Activated CD8-positive, alpha-beta T cell treated with anti-CD3 and anti-CD28 coated beads for 36 hours (primary cell): Measurements from ENCODE around the gene ATAD3C. TPM values are rescaled to one million over a fixed set of nuclear protein-coding genes. Genes with fewer than 3 reads are reported as not detected.
A peak's percentile ranks its signal among the peaks of the same experiment; 100 is the strongest.
"Not testable (repeated sequence)": the region's sequence is repeated elsewhere in the genome, so short reads cannot be mapped to it uniquely, and the experiment has no call there.

Experiments used
- ATAC-seq: fragments of 200-7000 bp; cut with Tn5 transposase; one replicate; pipeline ENCODE4 v1.10.0; 2021; ENCODE audit warnings: mild to moderate bottlenecking, moderate library complexity
- CTCF ChIA-PET: fragments of 350-600 bp; sonication (Branson Sonifier 250); formaldehyde crosslinking; loops from one replicate; lab custom pipeline; 2021; ENCODE audit warnings: antibody characterized with exemption; lab: Charles Lee
- POLR2A ChIA-PET: fragments of 350-600 bp; sonication (Branson Sonifier 250); formaldehyde crosslinking; loops from one replicate; lab custom pipeline; 2021; ENCODE audit warnings: antibody characterized with exemption; lab: Charles Lee
- DNase-seq: peaks from one replicate; pipeline ENCODE4 v3.0.0-alpha.2; 2020
- H3K27ac Mint-ChIP-seq: one replicate; pipeline ENCODE4 v1.8.0; 2021; ENCODE audit warnings: mild to moderate bottlenecking, mixed read lengths
- H3K27me3 Mint-ChIP-seq: one replicate; pipeline ENCODE4 v1.8.0; 2021; ENCODE audit warnings: mixed read lengths
- H3K36me3 Mint-ChIP-seq: one replicate; pipeline ENCODE4 v1.8.0; 2021; ENCODE audit warnings: low read depth, mixed read lengths
- H3K4me1 Mint-ChIP-seq: one replicate; pipeline ENCODE4 v1.8.0; 2021; ENCODE audit warnings: low read depth, mixed read lengths
- H3K4me3 Mint-ChIP-seq: one replicate; pipeline ENCODE4 v1.8.0; 2021; ENCODE audit warnings: mild to moderate bottlenecking, moderate library complexity, mixed read lengths
- H3K9me3 Mint-ChIP-seq: one replicate; pipeline ENCODE4 v1.8.0; 2021; ENCODE audit warnings: mixed read lengths
- CTCF ChIP-seq: fragments of 200-600 bp; IDR thresholded peaks from one replicate; pipeline ENCODE4 v1.8.0; 2022; ENCODE audit warnings: antibody characterized with exemption, mild to moderate bottlenecking
- intact Hi-C: fragments of 100-400 bp; cut with micrococcal nuclease; formaldehyde crosslinking; loops from one replicate; pipeline ENCODE4 v1.10.0; 2022
- total RNA-seq, 2 experiments: library from RNA; stranded (reverse); gene quantifications; one replicate each; pipeline ENCODE4 v1.2.3, GENCODE V29; 2021

Gene ATAD3C
- total RNA-seq, 2 experiments from 2014 or later = 0.99 to 1.8 TPM

DNA sequence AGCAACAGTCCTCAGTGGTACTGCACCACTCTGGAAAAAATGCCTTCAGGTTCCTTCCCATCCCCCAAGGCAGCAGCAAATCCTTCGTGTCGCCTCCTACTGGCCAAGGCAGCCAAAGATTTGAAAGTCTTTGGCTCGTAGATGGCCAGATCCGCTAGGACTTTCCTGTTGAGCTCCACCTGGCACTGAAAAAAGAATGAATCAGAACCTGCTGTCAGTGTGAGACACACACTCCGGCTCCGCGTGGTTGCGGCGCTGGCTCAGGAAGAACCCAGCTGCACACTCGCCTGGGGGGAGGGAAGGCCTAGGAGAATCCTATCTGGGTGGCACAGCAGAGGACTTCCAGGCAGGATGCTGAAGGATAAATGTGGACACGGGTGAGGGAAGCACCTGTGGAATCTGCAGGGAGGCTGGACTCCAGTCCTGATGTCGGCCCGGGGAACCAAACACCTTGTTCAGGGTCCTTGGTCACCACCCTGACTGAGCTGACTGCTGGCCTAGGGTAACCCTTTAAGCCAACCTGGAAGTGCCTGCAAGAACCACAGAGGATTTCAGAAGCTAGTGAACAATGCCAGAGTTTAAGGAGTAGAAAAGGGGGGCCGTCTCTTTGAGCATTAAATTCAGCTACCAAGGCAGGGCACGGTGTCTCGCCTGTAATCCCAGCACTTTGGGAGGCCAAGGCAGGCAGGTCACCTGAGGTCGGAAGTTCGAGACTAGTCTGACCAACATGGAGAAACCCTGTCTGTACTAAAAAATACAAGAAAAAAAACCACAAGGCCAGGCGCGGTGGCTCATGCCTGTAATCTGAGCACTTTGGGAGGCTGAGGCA lies 47.2 kb upstream of the ATAD3C start:
- peaks cover 56% of the 10 kb centered on the region for H3K4me1 Mint-ChIP-seq
- no peak for ATAC-seq
- ChIA-PET POLR2A (interaction anchor here (0.6 to 4.9 kb wide), 6 partner anchors 8 to 149 kb away, joined by 3 to 48 read pairs (median 4); no protein-coding TSS in a partner anchor), CTCF (interaction anchor here (0.7 to 1.4 kb wide), 7 partner anchors 11 to 97 kb away, joined by 3 to 6 read pairs (median 3); no protein-coding TSS in a partner anchor)
- peak overlapping the region; percentile 88 for H3K27ac Mint-ChIP-seq
- intact Hi-C loops = no loop called here
- peaks cover 74% of the 10 kb centered on the region for H3K36me3 Mint-ChIP-seq
- peak; percentile 59 for DNase-seq
- no peaks in the 10 kb centered on the region for H3K27me3 Mint-ChIP-seq
- TF ChIP-seq CTCF = peak; percentile 63
- H3K4me3 Mint-ChIP-seq = peak overlapping the region; percentile 93
- no peaks in the 10 kb centered on the region for H3K9me3 Mint-ChIP-seq

DNA sequence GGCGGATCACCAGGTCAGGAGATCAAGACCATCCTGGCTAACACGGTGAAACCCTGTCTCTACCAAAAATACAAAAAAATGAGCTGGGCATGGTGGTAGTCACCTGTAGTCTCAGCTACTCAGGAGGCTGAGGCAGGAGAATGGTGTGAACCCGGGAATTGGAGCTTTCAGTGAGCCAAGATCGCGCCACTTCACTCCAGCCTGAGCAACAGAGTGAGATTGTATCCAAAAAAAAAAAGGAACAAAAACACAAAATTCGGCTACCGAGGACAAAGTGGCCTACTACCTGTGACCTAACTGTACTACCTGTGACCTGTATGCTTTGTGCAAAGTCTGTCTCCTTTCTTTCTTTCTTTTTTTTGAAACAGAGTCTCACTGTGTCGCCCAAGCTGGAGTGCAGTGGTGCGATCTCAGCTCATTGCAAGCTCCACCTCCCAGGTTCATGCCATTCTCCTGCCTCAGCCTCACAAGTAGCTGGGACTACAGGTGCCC lies 46.5 kb upstream of the ATAD3C start:
- H3K4me1 Mint-ChIP-seq = peaks cover 51% of the 10 kb centered on the region
- CTCF ChIA-PET = interaction anchor here (1.0 to 1.4 kb wide), 4 partner anchors 12 to 98 kb away, joined by 3 to 6 read pairs (median 3); no protein-coding TSS in a partner anchor
- intact Hi-C loops, DNase-seq, ATAC-seq, H3K27me3 Mint-ChIP-seq, H3K9me3 Mint-ChIP-seq: not testable (repeated sequence)
- H3K27ac Mint-ChIP-seq = peak overlapping the region; percentile 56
- H3K4me3 Mint-ChIP-seq = peak overlapping the region; percentile 1
- H3K36me3 Mint-ChIP-seq = peaks cover 71% of the 10 kb centered on the region
- POLR2A ChIA-PET = interaction anchor here (1.0 kb wide), 1 partner anchor 31 kb away, joined by 4 read pairs; no protein-coding TSS in a partner anchor

DNA sequence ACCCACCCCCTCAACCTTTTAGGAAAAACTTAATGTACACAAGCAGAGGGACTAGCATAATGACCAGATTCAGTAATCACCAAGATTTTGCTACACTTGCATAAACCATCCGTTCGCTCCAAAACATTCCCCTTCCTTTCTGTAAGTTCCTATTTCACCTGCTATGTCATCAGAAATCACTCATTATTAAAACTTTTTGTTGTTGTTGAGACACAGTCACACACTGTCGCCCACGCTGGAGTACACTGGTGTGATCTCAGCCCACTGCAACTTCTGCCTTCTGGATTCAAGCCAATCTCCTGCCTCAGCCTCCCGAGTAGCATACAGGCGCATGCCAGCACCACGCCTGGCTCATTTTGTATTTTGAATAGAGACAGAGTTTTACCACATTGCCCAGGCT lies 45.8 kb upstream of the ATAD3C start:
- Mint-ChIP-seq H3K9me3 (no peaks in the 10 kb centered on the region), H3K27me3 (no peaks in the 10 kb centered on the region), H3K27ac (peak overlapping the region; percentile 56), H3K4me1 (peaks cover 53% of the 10 kb centered on the region), H3K4me3 (peak overlapping the region; percentile 1), H3K36me3 (peaks cover 69% of the 10 kb centered on the region)
- no peak for TF ChIP-seq CTCF
- DNase-seq = no peak
- CTCF ChIA-PET = no interaction called here
- ATAC-seq = no peak
- POLR2A ChIA-PET = no interaction called here
- intact Hi-C loops = no loop called here

DNA sequence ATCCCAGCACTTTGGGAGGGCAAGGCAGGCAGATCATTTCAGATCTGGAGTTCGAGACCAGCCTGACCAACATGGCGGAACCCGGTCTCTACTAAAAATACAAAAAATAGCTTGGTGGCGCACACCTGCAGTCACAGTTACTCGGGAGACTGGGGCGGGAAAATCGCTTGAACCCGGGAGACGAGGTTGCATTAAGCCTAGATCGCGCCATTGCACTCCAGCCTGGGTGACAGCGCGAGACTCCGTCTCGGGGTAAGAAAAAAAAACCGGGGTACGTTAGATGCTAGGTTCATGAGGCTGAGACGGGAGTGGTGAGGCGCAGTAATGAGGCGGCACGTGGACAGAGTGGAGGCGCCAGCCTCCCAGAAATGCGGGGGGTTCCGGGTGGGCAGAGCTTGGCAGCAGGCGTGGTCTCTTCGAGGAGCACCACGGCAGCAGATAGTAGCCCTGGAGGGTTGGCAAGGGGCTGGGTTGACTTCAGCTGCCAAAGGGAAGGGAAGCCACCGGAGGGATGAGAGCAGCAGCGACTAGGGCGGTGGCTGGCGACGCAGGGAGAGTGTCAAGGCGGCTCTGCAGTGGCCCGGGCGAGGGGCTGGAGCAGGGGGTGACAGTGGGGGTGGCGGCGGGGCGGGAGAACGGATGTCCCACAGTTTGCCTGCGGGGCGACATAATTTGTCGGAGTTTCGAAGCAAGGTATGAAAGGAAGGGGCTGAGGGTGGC lies 43.2 kb upstream of the ATAD3C start:
- DNase-seq (peak; percentile 35), ATAC-seq (no peak)
- H3K4me3 Mint-ChIP-seq = peak overlapping the region; percentile 96
- intact Hi-C loops = no loop called here
- no peaks in the 10 kb centered on the region for H3K9me3 Mint-ChIP-seq
- CTCF ChIA-PET = interaction anchor here (0.6 to 0.8 kb wide), 2 partner anchors 34 to 1032 kb away, joined by 3 read pairs; no protein-coding TSS in a partner anchor
- H3K27ac Mint-ChIP-seq = peak overlapping the region; percentile 91
- POLR2A ChIA-PET = interaction anchor here (0.7 to 4.2 kb wide), 7 partner anchors 8 to 393 kb away, joined by 3 to 33 read pairs (median 7); partner anchors contain the start of genes AURKAIP1, CCNL2 and ISG15
- TF ChIP-seq CTCF = no peak
- H3K4me1 Mint-ChIP-seq = peaks cover 48% of the 10 kb centered on the region
- H3K36me3 Mint-ChIP-seq = peaks cover 58% of the 10 kb centered on the region
- no peaks in the 10 kb centered on the region for H3K27me3 Mint-ChIP-seq
